Islet of Langerhans (tissue), 1 donor: ENCODE data around the gene AFF1.

Experiments used
- FAIRE-seq: peaks from one replicate; lab custom pipeline; 2011; peaks lifted over from hg19 to GRCh38; lab: Jason Lieb, UNC

The AFF1 gene

DNA sequence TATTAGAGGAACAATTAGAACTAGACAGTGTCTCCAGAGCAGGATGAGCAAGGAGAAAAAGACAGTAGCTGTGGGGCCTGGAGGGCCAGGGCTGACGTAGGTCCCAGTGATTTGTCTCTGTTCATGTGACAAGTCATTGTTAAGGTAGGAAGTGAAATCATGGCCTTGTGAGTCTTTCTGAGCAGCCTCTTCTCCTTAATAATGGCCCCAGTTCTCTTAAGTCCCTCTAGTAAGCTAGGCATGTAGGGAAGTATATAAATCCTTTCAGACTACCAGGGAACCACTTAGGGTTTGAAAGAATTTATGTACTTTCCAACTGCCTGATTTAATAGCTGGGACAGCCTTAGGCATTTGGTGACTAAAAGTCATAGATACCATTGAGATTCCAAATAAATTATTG, 152.6 kb downstream of the AFF1 start:
- FAIRE-seq: no peak

DNA sequence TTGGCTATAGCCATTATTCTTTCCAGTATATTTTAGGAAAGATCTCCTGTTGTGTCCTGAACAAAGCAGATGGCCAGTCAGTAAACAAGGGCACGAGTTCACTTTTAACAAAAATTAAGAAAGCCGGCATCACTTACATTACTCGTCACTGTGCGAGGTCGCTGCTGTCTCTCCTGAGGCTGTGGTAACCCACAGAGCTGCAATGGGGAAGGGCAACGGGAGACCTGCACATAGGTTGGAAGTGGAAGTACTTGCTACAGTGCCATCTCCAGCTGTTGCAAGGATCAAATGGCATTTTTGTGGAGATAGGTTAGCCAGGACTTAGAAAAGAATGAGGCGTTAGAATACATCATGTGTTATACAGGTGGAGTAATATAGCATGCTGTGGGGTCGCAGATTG, 153.4 kb downstream of the AFF1 start:
- no peak for FAIRE-seq

DNA sequence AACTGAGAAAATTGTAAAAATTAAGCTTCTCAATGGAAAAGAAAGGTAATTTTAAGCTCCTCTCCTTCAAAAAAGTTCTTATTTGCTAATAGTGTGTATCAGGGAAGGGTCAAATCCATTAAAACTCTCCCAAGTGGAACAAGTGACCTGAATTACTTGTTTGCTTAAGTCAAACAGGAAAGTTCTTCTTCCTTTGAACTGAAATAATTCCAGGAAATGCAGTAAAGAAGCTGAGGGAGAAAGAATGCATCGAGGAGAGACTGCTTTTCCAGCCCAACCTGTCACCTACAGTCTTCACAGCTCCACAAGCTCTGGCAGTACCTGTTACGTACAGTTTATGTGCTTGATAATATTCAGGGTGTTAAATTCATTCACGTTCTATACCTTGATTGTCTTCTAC, 154.6 kb downstream of the AFF1 start:
- no peak for FAIRE-seq

DNA sequence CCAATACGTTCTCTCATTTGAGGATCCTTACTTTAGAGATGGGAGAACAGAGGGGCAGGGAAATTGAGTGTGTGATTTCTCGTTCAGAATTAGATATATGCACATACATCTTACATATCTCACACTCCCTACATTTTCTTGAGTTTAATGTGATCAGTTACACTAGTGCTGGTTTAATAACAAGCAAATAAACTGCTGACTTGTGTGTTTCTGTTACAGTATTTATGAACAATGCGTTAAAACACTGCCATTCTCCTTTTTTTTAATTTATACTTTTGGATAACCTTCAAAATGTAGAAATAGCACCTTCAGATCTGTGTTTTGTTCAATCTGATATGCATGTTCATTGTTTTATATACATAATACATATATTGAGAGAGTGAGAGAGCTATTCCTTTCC, 155.5 kb downstream of the AFF1 start:
- FAIRE-seq: no peak

GRCh38 chr4:87092389-87093141, 157.8 kb downstream of the AFF1 start:
- no peak for FAIRE-seq

DNA sequence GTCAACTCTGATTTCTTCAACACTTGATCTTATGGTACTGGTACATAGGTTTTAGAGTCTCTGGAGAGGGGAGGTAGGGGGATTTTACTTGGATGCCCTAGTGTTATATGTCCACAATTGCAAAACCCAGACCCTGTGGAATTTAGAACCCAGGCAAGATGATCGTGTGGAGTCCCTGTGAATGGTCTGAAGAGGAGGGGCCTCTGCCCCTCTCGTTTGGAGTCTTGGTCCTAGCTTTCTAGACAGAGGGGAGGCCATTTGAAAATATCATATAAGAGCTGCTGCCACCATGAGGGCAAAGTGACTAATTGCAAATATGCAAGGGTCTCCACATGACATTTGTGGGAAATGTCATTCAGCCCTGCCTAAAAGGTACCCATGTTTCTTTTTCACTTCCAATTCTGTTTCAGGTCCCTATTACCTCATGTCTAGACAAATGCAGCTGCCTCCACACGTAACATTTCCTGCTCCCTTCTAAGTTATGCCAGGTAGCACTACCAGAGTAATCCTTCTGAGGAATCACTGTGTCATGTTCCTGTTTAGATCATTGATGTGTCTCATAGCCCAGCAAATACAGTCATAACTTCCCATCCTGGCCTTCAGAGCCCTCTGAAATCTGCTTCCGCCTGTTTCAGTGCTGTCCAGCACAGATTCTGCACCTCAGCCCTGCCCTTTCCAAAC, 158.8 kb downstream of the AFF1 start:
- peak; percentile 89 for FAIRE-seq

DNA sequence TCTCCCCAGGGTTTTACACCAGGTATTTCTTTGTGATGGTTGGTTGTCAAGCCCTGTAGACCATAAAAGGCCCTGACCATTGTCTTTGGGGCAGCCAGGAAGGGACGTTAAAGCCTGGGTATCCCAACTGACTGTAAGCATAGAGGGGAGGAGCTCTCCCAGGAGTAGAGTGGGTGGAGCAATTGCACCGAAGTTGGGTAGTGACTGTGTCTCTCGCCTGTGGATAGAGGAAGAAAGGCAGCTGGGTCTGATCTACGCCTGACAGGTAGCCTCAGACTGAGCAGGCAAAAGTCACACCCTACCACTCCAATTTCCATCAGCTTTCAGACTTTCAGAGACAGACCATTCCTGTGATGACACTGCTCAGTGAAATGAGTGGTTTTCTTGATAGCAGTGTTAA, 162.3 kb downstream of the AFF1 start:
- FAIRE-seq: no peak

GRCh38 chr4:87100168-87100567, 165.4 kb downstream of the AFF1 start:
- FAIRE-seq: no peak

GRCh38 chr4:87101543-87102199, 166.9 kb downstream of the AFF1 start:
- no peak for FAIRE-seq

DNA sequence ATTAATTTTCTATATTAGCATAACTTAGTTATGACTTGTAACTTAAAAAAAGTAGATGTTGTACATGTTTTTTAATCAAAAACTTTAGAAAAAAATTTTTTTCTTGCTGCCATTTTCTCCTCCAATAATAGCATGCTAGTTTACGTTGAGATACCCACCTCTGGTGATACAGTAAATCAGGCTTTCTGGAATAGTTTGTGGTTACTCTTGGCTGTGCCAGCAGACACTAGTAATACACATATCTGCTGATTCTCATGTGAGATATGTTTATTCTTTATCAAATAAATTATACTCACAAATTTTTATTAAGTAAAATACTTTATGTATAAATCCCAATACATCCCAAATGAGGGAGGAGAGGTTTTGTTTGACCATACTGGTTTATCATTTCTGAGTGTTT, 168.3 kb downstream of the AFF1 start:
- peak; percentile 45 for FAIRE-seq

- FAIRE-seq: no peak
These were observed 168.9 kb downstream of the AFF1 start for GRCh38 chr4:87103691-87104187.

- FAIRE-seq: no peak
These were observed 170.5 kb downstream of the AFF1 start for GRCh38 chr4:87105101-87105845.

GRCh38 chr4:87108142-87108546, 173.3 kb downstream of the AFF1 start:
- peak; percentile 78 for FAIRE-seq

DNA sequence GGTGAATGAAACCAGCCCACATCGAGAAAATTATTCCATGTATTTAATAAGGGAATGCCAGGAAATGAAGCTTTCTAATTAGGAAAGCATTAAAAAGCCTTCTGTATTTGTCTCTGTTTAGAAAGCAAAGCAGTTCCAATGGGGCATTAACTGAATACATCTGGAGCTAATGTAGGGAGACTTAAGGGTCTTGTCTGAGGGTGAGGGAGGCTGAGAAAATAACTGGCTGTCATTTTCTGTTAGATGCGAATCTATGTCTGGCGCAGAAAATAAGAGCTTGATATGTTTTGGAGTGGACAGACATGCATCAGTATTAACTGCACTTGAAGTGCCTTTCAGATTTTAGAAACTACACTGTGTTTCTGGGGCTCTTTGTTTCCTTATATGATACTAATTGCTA, 174.3 kb downstream of the AFF1 start:
- FAIRE-seq: no peak

DNA sequence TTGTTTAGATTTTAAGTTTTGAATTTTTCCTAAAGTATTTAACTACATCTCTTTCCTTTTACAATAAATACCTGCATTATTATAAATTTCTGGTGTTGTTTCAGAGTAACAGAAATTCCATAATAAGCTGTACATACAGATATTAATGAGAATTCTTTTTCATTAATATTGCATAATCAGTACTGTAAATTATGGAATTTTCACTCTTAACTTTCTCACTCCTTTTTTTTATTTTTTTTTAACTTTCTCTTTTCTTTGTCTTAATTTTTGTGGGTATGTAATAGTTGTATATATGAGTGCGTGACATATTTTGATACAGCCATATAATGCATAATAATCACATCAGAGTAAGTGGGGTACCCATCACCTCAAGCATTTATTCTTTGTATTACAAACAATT, 175.1 kb downstream of the AFF1 start:
- peak; percentile 45 for FAIRE-seq

GRCh38 chr4:87112063-87112462, 177.3 kb downstream of the AFF1 start:
- FAIRE-seq: no peak

- no peak for FAIRE-seq
These were observed 179.6 kb downstream of the AFF1 start for GRCh38 chr4:87114245-87115062.

- no peak for FAIRE-seq
These were observed 181.4 kb downstream of the AFF1 start for GRCh38 chr4:87116231-87116630.

GRCh38 chr4:87117051-87117731, 182.4 kb downstream of the AFF1 start:
- FAIRE-seq: peak; percentile 74

DNA sequence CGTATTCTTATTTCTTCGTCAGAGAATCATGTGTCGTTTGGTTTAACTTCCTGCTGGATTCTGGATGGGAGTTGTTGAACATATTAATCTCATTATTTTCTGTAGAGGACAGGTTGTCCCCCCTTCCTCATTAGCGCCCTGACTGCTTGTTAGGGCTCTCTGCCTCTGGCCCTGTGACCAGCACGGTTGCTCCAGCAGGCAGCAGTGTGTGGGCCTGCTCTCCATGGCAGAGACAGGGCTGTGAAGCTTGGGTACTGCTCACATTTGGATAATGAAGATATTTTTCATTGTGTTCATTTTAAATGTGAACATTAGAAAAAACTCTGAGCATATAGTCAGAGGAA, 182.9 kb downstream of the AFF1 start:
- no peak for FAIRE-seq

GRCh38 chr4:87118421-87118820, 183.6 kb downstream of the AFF1 start:
- peak; percentile 58 for FAIRE-seq
